Type B pancreatic cell (in vitro differentiated cells): ENCODE measurements around the gene CRYGB. TPM values are rescaled to one million over a fixed set of nuclear protein-coding genes. Genes with fewer than 3 reads are reported as not detected.

Experiments used
- DNase-seq: peaks from one replicate; pipeline ENCODE4 v3.0.0; 2021; ENCODE audit warnings: mixed read lengths; ENCODE audit not compliant: unreplicated experiment; ENCODE audit errors: extremely low spot score
- H3K27ac Mint-ChIP-seq: 2 replicates; pipeline ENCODE4 v1.8.0; 2021; ENCODE audit warnings: mild to moderate bottlenecking, mixed read lengths
- H3K27me3 Mint-ChIP-seq: 2 replicates; pipeline ENCODE4 v1.8.0; 2021; ENCODE audit warnings: mixed read lengths
- H3K36me3 Mint-ChIP-seq: 2 replicates; pipeline ENCODE4 v1.8.0; 2021; ENCODE audit warnings: mixed read lengths
- H3K4me1 Mint-ChIP-seq: one replicate; pipeline ENCODE4 v1.8.0; 2021; ENCODE audit warnings: mixed read lengths; ENCODE audit not compliant: unreplicated experiment
- H3K4me3 Mint-ChIP-seq: 2 replicates; pipeline ENCODE4 v1.8.0; 2021; ENCODE audit warnings: mild to moderate bottlenecking, mixed read lengths
- H3K9me3 Mint-ChIP-seq: 2 replicates; pipeline ENCODE4 v1.8.0; 2021; ENCODE audit warnings: mixed read lengths
- CTCF ChIP-seq: fragments of 200-600 bp; sonication (generic); conservative IDR thresholded peaks from 2 replicates; pipeline ENCODE4 v1.5.0; 2021; ENCODE audit warnings: antibody characterized with exemption, mild to moderate bottlenecking
- long read RNA-seq: library from polyadenylated mRNA; unstranded; transcript quantifications from one replicate; pipeline ENCODE4 v2.0.0, GENCODE V29; 2020
- total RNA-seq: library from RNA; stranded (reverse); gene quantifications from 2 replicates; pipeline ENCODE4 v1.2.1, GENCODE V29; 2021; ENCODE audit warnings: low replicate concordance

The CRYGB gene
- total RNA-seq = not detected in 2 replicates
- long read RNA-seq = 0 reads

- no peak within 1 kb of the TSS for H3K4me3 Mint-ChIP-seq
- peaks cover 11% of the 10 kb centered on the region for H3K4me1 Mint-ChIP-seq
- H3K36me3 Mint-ChIP-seq = no peaks in the 10 kb centered on the region
- no peak for TF ChIP-seq CTCF
- H3K27ac Mint-ChIP-seq = no peak within 1 kb of the TSS
- no peak for DNase-seq
- no peaks in the 10 kb centered on the region for H3K27me3 Mint-ChIP-seq
- no peaks in the 10 kb centered on the region for H3K9me3 Mint-ChIP-seq
Measured at GRCh38 chr2:208146006-208146405, at the start of gene CRYGB. Gene CRYGB (minus strand): TSS chr2:208146158. CDS start chr2:208146120, 38 bp downstream.

GRCh38 chr2:208195531-208195930 lies 49.6 kb upstream of the CRYGB start:
- Mint-ChIP-seq H3K9me3 (no peaks in the 10 kb centered on the region), H3K27me3 (no peaks in the 10 kb centered on the region), H3K4me1 (no peaks in the 10 kb centered on the region), H3K4me3 (no peak overlapping the region), H3K36me3 (no peaks in the 10 kb centered on the region), H3K27ac (no peak overlapping the region)
- no peak for DNase-seq
- TF ChIP-seq CTCF = no peak

GRCh38 chr2:208192611-208193236 lies 46.8 kb upstream of the CRYGB start:
- H3K9me3 Mint-ChIP-seq = no peaks in the 10 kb centered on the region
- no peaks in the 10 kb centered on the region for H3K27me3 Mint-ChIP-seq
- no peak for DNase-seq
- no peak for TF ChIP-seq CTCF
- no peaks in the 10 kb centered on the region for H3K36me3 Mint-ChIP-seq
- no peaks in the 10 kb centered on the region for H3K4me1 Mint-ChIP-seq
- no peak overlapping the region for H3K4me3 Mint-ChIP-seq
- no peak overlapping the region for H3K27ac Mint-ChIP-seq

GRCh38 chr2:208189810-208190503 lies 44.0 kb upstream of the CRYGB start, which contains the start of gene C2orf80:
Gene C2orf80 (minus strand): TSS chr2:208190030. CDS start chr2:208186986, 3,044 bp downstream.
- H3K27me3 Mint-ChIP-seq = peaks cover 5% of the 10 kb centered on the region
- H3K4me1 Mint-ChIP-seq = no peaks in the 10 kb centered on the region
- H3K27ac Mint-ChIP-seq = no peak within 1 kb of the TSS
- H3K4me3 Mint-ChIP-seq = no peak within 1 kb of the TSS
- no peak for DNase-seq
- no peaks in the 10 kb centered on the region for H3K36me3 Mint-ChIP-seq
- H3K9me3 Mint-ChIP-seq = no peaks in the 10 kb centered on the region
- no peak for TF ChIP-seq CTCF

- Mint-ChIP-seq H3K4me3 (no peak overlapping the region), H3K4me1 (peaks cover 1% of the 10 kb centered on the region)
Measured at GRCh38 chr2:208189069-208189809, 43.3 kb upstream of the CRYGB start.

More at GRCh38 chr2:208189069-208189809, 43.3 kb upstream of the CRYGB start:
- TF ChIP-seq CTCF = no peak
- no peak for DNase-seq
- Mint-ChIP-seq H3K36me3 (no peaks in the 10 kb centered on the region), H3K27me3 (peaks cover 12% of the 10 kb centered on the region), H3K27ac (no peak overlapping the region), H3K9me3 (no peaks in the 10 kb centered on the region)
